PFSK-1 (cell line): ENCODE measurements around the gene RIN3.

ENCODE experiments used
- FOXP2 ChIP-seq: optimal IDR thresholded peaks from 2 replicates; pipeline ENCODE3; 2011; ENCODE audit warnings: borderline replicate concordance, control low read depth, inconsistent platforms; ENCODE audit not compliant: insufficient read depth; ENCODE audit errors: extremely low read length, extremely low read depth
- POLR2AphosphoS5 ChIP-seq: IDR thresholded peaks from 2 replicates; pipeline ENCODE4 v1.6.1; 2012; ENCODE audit warnings: low read depth, mild to moderate bottlenecking, control low read depth, low read length, moderate library complexity
- SIN3A ChIP-seq: IDR thresholded peaks from 2 replicates; pipeline ENCODE4 v1.6.1; 2012; ENCODE audit warnings: mild to moderate bottlenecking, low read length, moderate library complexity, borderline replicate concordance; ENCODE audit not compliant: insufficient read depth
- TAF1 ChIP-seq: IDR thresholded peaks from 2 replicates; pipeline ENCODE4 v1.6.1; 2012; ENCODE audit warnings: low read length, control low read depth, borderline replicate concordance; ENCODE audit not compliant: insufficient read depth
- TF ChIP-seq, protein P1 (sequence below), 2 experiments: IDR thresholded peaks; 2 replicates each; pipeline versions ENCODE4 v1.6.1 to v1.8.0; 2011 to 2012; ENCODE audit warnings: low read depth in 2 of 2, low read length in 2 of 2, control low read depth in 1 of 2, inconsistent platforms in 1 of 2, mild to moderate bottlenecking in 1 of 2, moderate library complexity in 1 of 2; ENCODE audit not compliant: insufficient read depth in 1 of 2

DNA sequence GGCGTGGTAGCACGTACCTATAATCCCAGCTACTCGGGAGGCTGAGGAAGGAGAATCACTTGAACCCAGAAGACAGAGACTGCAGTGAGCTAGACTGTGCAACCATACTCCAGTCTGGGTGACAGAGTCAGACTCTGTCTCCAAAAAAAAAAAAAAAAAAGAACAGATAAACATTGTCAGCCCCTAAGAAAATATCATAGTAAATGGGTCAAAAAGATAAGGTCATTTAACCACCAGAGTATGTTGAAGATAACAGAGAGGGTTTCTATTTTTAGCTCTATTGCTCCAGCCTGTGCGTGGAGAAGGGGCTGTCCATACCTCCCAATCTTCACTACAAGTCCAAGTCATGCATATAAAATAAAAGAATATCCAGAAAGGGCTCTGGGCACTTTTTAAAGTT, 219.4 kb downstream of the RIN3 start:
- TF ChIP-seq TAF1 = no peak
- TF ChIP-seq, protein P1, sequence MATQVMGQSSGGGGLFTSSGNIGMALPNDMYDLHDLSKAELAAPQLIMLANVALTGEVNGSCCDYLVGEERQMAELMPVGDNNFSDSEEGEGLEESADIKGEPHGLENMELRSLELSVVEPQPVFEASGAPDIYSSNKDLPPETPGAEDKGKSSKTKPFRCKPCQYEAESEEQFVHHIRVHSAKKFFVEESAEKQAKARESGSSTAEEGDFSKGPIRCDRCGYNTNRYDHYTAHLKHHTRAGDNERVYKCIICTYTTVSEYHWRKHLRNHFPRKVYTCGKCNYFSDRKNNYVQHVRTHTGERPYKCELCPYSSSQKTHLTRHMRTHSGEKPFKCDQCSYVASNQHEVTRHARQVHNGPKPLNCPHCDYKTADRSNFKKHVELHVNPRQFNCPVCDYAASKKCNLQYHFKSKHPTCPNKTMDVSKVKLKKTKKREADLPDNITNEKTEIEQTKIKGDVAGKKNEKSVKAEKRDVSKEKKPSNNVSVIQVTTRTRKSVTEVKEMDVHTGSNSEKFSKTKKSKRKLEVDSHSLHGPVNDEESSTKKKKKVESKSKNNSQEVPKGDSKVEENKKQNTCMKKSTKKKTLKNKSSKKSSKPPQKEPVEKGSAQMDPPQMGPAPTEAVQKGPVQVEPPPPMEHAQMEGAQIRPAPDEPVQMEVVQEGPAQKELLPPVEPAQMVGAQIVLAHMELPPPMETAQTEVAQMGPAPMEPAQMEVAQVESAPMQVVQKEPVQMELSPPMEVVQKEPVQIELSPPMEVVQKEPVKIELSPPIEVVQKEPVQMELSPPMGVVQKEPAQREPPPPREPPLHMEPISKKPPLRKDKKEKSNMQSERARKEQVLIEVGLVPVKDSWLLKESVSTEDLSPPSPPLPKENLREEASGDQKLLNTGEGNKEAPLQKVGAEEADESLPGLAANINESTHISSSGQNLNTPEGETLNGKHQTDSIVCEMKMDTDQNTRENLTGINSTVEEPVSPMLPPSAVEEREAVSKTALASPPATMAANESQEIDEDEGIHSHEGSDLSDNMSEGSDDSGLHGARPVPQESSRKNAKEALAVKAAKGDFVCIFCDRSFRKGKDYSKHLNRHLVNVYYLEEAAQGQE (IDR thresholded peaks at IDR 0.05; ENCODE audit: insufficient read depth in 1 of 2, low read depth in 2 of 2, low read length in 2 of 2) = no peak
- TF ChIP-seq SIN3A = no peak
- no peak for TF ChIP-seq POLR2AphosphoS5
- TF ChIP-seq FOXP2 = no peak
